Measurements from ENCODE around the gene C18orf63.

DNA sequence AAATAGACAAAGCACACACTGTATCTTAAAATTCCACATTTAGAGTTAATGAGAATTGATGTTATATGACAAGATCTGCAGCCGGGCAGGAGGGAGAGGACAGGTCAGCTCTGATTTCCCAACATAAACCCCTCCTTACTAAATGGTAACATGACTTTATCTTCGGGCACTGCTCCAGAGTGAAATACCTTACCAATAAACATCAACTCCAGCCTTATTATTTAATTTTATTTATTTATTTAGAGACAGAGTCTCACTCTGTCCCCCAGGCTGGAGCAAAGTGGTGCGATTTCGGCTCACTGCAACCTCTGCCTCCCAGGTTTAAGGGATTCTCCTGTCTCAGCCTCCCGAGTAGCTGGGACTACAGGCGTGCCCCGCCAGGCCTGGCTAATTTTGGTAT is 25.6 kb upstream of the C18orf63 start:
- no peak for TF ChIP-seq POLR2A (IDR thresholded peaks at IDR 0.05; ENCODE audit: low read length)
- TF ChIP-seq GATA1 (IDR thresholded peaks at IDR 0.05; ENCODE audit: low read depth, low read length) = no peak

Data from erythroblast (primary cell).